ENCODE measurements around the gene LDHAL6B. TPM values are rescaled to one million over a fixed set of nuclear protein-coding genes. Genes with fewer than 3 reads are reported as not detected.
A peak's percentile ranks its signal among the peaks of the same experiment; 100 is the strongest.

The LDHAL6B gene
- total RNA-seq, 1 experiment from 2014 or later, result not detected

- no peaks in the 10 kb centered on the region for H3K9me3 Mint-ChIP-seq (ENCODE audit: low read depth, unreplicated experiment)
- TF ChIP-seq CTCF (IDR thresholded peaks at IDR 0.05; ENCODE audit: unreplicated experiment), result no peak
- no peak overlapping the region for H3K4me3 Mint-ChIP-seq (ENCODE audit: low read depth, unreplicated experiment)
- BruUV-seq (replicated peaks), result no TSS peak
- H3K4me1 Mint-ChIP-seq (ENCODE audit: low read depth, unreplicated experiment), result peaks cover 25% of the 10 kb centered on the region
- no peak for DNase-seq
- H3K27me3 Mint-ChIP-seq (ENCODE audit: unreplicated experiment), result no peaks in the 10 kb centered on the region
- peak overlapping the region; percentile 48 for H3K27ac Mint-ChIP-seq (ENCODE audit: unreplicated experiment)
- intact Hi-C loops (cut with micrococcal nuclease; ENCODE audit: unreplicated experiment), result no loop called here
- peaks cover 97% of the 10 kb centered on the region for H3K36me3 Mint-ChIP-seq (ENCODE audit: insufficient read depth, unreplicated experiment)
- CTCF ChIA-PET, result no interaction called here
Measured at GRCh38 chr15:59166601-59167265, 39.9 kb upstream of the LDHAL6B start.

GRCh38 chr15:59168536-59168935 lies 38.1 kb upstream of the LDHAL6B start:
- DNase-seq, result no peak
- BruUV-seq (replicated peaks), result no TSS peak
- no peaks in the 10 kb centered on the region for H3K27me3 Mint-ChIP-seq (ENCODE audit: unreplicated experiment)
- intact Hi-C loops (cut with micrococcal nuclease; ENCODE audit: unreplicated experiment), result no loop called here
- H3K9me3 Mint-ChIP-seq (ENCODE audit: low read depth, unreplicated experiment), result no peaks in the 10 kb centered on the region
- no peak for TF ChIP-seq CTCF (IDR thresholded peaks at IDR 0.05; ENCODE audit: unreplicated experiment)
- H3K4me3 Mint-ChIP-seq (ENCODE audit: low read depth, unreplicated experiment), result no peak overlapping the region
- H3K27ac Mint-ChIP-seq (ENCODE audit: unreplicated experiment), result no peak overlapping the region
- peaks cover 97% of the 10 kb centered on the region for H3K36me3 Mint-ChIP-seq (ENCODE audit: insufficient read depth, unreplicated experiment)
- CTCF ChIA-PET, result interaction anchor here (0.8 kb wide), 1 partner anchor 32 kb away, joined by 3 read pairs; no protein-coding TSS in a partner anchor
- peaks cover 25% of the 10 kb centered on the region for H3K4me1 Mint-ChIP-seq (ENCODE audit: low read depth, unreplicated experiment)

- intact Hi-C loops (cut with micrococcal nuclease; ENCODE audit: unreplicated experiment), result no loop called here
- no peak for TF ChIP-seq CTCF (IDR thresholded peaks at IDR 0.05; ENCODE audit: unreplicated experiment)
- H3K27ac Mint-ChIP-seq (ENCODE audit: unreplicated experiment), result peak overlapping the region; percentile 77
- no peaks in the 10 kb centered on the region for H3K27me3 Mint-ChIP-seq (ENCODE audit: unreplicated experiment)
- DNase-seq, result no peak
- no peaks in the 10 kb centered on the region for H3K9me3 Mint-ChIP-seq (ENCODE audit: low read depth, unreplicated experiment)
- CTCF ChIA-PET, result interaction anchor here (0.8 to 1.2 kb wide), 3 partner anchors 32 to 332 kb away, joined by 3 to 6 read pairs (median 4); partner anchors contain the start of gene FAM81A
- BruUV-seq (replicated peaks), result no TSS peak
- peaks cover 25% of the 10 kb centered on the region for H3K4me1 Mint-ChIP-seq (ENCODE audit: low read depth, unreplicated experiment)
- peaks cover 97% of the 10 kb centered on the region for H3K36me3 Mint-ChIP-seq (ENCODE audit: insufficient read depth, unreplicated experiment)
- peak overlapping the region; percentile 1 for H3K4me3 Mint-ChIP-seq (ENCODE audit: low read depth, unreplicated experiment)
Measured at GRCh38 chr15:59169251-59169708, 37.4 kb upstream of the LDHAL6B start.

- no peaks in the 10 kb centered on the region for H3K9me3 Mint-ChIP-seq (ENCODE audit: low read depth, unreplicated experiment)
Measured at GRCh38 chr15:59170295-59171066, 36.2 kb upstream of the LDHAL6B start.

More at GRCh38 chr15:59170295-59171066, 36.2 kb upstream of the LDHAL6B start:
- BruUV-seq (replicated peaks), result no TSS peak
- H3K27ac Mint-ChIP-seq (ENCODE audit: unreplicated experiment), result peak overlapping the region; percentile 77
- CTCF ChIA-PET, result interaction anchor here (1.0 to 1.1 kb wide), 2 partner anchors 268 to 323 kb away, joined by 3 to 4 read pairs; partner anchors contain the start of gene FAM81A
- H3K27me3 Mint-ChIP-seq (ENCODE audit: unreplicated experiment), result no peaks in the 10 kb centered on the region
- intact Hi-C loops (cut with micrococcal nuclease; ENCODE audit: unreplicated experiment), result loop anchor here (10.0 kb wide), 1 partner anchor 204 kb away; the partner anchor contains the start of gene MYO1E
- peaks cover 33% of the 10 kb centered on the region for H3K4me1 Mint-ChIP-seq (ENCODE audit: low read depth, unreplicated experiment)
- H3K4me3 Mint-ChIP-seq (ENCODE audit: low read depth, unreplicated experiment), result no peak overlapping the region
- H3K36me3 Mint-ChIP-seq (ENCODE audit: insufficient read depth, unreplicated experiment), result peaks cover 98% of the 10 kb centered on the region
- peak; percentile 54 for DNase-seq
- TF ChIP-seq CTCF (IDR thresholded peaks at IDR 0.05; ENCODE audit: unreplicated experiment), result no peak

Data from Calu3 (cell line).